HG03280 (cell line): ENCODE measurements around the gene GJD4.

Source experiments
- ATAC-seq: cut with Tn5 transposase; IDR thresholded peaks from one replicate; pipeline ENCODE4 v1.9.1; 2021; ENCODE audit warnings: mild to moderate bottlenecking, moderate library complexity; ENCODE audit not compliant: unreplicated experiment

The GJD4 gene

GRCh38 chr10:35578618-35578956 lies 26.6 kb upstream of the GJD4 start:
- no peak for ATAC-seq

- ATAC-seq, result no peak
These were observed 26.0 kb upstream of the GJD4 start for GRCh38 chr10:35579116-35579515.

- ATAC-seq, result no peak
These were observed 25.3 kb upstream of the GJD4 start for GRCh38 chr10:35579726-35580422.

GRCh38 chr10:35580423-35580770 lies 24.7 kb upstream of the GJD4 start:
- no peak for ATAC-seq

- ATAC-seq, result no peak
These were observed 23.5 kb upstream of the GJD4 start for GRCh38 chr10:35581655-35582054.

GRCh38 chr10:35584946-35585345 lies 20.2 kb upstream of the GJD4 start:
- ATAC-seq, result no peak

GRCh38 chr10:35585356-35585755 lies 19.8 kb upstream of the GJD4 start:
- ATAC-seq, result no peak

GRCh38 chr10:35585903-35586535 lies 19.1 kb upstream of the GJD4 start:
- no peak for ATAC-seq

- no peak for ATAC-seq
These were observed 16.3 kb upstream of the GJD4 start for GRCh38 chr10:35588836-35589235.

- ATAC-seq, result no peak
These were observed 12.7 kb upstream of the GJD4 start for GRCh38 chr10:35592441-35592840.

GRCh38 chr10:35594115-35595079 lies 10.7 kb upstream of the GJD4 start:
- no peak for ATAC-seq

GRCh38 chr10:35595106-35595505 lies 10.0 kb upstream of the GJD4 start:
- ATAC-seq, result no peak

GRCh38 chr10:35598379-35598778 lies 6.8 kb upstream of the GJD4 start:
- no peak for ATAC-seq

- no peak for ATAC-seq
These were observed 4.9 kb upstream of the GJD4 start for GRCh38 chr10:35600193-35600592.

- no peak for ATAC-seq
These were observed 1.3 kb downstream of the GJD4 start for GRCh38 chr10:35606430-35606829.

GRCh38 chr10:35607475-35608327 lies 2.6 kb downstream of the GJD4 start:
- ATAC-seq, result no peak

- no peak for ATAC-seq
These were observed 3.2 kb downstream of the GJD4 start for GRCh38 chr10:35608328-35608672.

- no peak for ATAC-seq
These were observed 6.6 kb downstream of the GJD4 start for GRCh38 chr10:35611750-35612149.

GRCh38 chr10:35612385-35613106 lies 7.4 kb downstream of the GJD4 start:
- ATAC-seq, result no peak

- no peak for ATAC-seq
These were observed 7.9 kb downstream of the GJD4 start for GRCh38 chr10:35613107-35613440.
